Measurements from ENCODE around the gene PRPF31.
A peak's percentile ranks its signal among the peaks of the same experiment; 100 is the strongest.

PRPF31 gene

GRCh38 chr19:54107876-54108490 is 7.6 kb upstream of the PRPF31 start:
- DNase-seq: no peak

DNA sequence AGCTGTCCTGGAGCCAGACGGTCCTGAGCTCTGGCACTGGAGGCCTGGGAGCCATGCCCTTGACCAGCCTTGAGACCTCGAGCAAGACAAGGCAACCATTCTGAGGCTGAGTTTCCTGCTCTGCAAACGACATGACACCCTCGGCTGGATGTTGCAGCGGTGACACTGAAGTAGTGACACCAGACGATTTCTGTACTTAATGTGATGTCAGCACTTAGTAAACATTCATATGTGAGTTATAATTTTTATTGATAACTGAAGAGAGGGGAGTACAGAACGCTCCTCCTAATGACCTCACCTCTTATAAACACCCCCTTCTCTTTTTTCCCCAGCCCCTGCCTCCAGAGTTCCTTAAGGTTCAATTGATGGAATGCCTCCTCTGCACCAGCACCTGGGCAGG is 7.1 kb upstream of the PRPF31 start:
- DNase-seq: no peak

- DNase-seq: no peak
Observed at GRCh38 chr19:54109651-54110050, 5.9 kb upstream of the PRPF31 start.

DNA sequence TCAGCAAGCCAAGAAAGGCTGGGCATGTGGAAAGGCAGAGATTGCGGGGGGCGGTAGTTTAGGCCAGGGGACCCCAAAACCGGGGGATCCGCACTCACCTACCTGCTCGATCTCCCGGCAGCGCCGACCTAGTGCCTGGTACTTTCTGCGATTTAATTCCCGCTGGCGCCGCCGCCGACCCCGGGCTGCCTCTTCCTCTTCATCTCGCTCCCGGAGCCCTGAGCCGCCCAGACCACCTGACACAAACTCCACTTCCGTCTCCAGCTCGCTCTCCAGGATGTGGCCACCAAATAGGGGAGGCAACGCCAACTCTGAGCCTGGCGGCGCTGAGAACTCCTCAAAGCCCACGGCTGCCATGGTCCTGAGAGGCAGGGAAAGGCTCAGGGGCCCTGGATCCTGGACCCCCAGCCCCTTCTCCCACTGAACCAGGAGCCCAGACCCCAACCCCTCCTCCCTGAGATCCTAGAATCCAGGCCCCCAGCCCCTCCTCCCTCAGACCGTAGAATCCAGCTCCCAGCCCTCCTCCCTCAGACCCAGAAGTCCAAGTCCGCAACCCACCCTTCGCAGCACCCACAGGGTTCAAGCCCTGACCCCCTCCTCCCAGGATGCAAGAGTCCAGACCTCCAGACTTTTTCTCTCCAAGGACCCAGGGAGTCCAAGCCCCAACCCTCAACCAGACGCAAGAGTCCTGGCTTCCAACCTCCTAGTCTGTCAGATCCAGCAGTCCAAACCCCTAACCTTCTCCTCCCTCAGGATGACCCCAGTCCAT is 1.0 kb upstream of the PRPF31 start:
- peak; percentile 49 for DNase-seq

DNA sequence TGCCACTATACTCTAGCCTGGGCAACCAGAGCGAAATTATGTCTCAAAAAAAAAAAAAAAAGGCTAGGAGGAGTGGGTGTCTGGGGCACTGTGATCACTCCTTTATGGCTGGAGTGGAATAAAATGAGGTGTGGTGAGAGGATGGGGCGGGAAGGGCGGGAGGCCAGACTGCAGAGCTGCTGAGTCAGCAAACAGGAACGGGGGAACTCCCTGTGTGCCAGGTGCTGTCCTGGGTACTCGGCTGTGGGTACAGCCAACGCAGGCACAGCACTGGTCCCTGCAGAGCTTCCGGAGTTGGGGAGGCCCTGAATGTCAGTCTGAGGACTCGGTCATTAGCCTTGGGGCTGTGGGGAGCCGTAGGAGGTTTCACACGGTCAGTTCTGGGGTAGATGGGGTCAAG is 5.7 kb downstream of the PRPF31 start:
- DNase-seq: no peak

DNA sequence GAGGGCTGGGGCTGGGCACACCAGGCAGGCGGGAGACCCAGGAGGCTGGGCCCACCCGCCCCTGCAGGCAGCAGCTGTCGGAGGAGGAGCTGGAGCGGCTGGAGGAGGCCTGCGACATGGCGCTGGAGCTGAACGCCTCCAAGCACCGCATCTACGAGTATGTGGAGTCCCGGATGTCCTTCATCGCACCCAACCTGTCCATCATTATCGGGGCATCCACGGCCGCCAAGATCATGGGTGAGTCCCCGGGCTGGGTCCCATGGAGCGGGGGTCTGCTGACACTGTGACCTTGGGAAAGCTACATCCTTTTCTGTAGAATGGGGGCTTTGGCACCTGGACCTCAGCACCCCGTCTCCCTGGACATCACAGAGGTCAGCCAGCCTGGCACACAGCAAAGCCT is 8.1 kb downstream of the PRPF31 start:
- no peak for DNase-seq

GRCh38 chr19:54124393-54124792 is 8.8 kb downstream of the PRPF31 start:
- no peak for DNase-seq

DNA sequence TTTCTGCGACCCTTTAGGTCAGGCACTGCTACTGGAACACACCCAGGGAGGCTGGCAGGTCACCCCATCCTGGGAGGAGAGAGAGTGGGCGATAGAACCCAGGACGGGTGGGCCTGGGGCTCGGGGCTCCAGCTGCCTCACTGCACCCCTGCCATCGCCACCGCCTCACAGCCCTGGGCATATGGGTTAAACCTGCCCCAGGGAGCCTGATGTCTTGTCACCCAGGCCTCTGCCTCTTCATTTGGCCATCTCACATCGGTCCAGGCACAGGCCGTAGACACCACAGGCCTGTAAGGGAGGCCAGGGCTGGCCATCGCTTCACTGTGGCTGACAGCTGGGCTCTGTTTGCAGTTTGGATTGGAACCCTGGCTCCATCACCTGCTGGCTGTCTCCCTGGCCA is 10.2 kb downstream of the PRPF31 start:
- DNase-seq: no peak

DNA sequence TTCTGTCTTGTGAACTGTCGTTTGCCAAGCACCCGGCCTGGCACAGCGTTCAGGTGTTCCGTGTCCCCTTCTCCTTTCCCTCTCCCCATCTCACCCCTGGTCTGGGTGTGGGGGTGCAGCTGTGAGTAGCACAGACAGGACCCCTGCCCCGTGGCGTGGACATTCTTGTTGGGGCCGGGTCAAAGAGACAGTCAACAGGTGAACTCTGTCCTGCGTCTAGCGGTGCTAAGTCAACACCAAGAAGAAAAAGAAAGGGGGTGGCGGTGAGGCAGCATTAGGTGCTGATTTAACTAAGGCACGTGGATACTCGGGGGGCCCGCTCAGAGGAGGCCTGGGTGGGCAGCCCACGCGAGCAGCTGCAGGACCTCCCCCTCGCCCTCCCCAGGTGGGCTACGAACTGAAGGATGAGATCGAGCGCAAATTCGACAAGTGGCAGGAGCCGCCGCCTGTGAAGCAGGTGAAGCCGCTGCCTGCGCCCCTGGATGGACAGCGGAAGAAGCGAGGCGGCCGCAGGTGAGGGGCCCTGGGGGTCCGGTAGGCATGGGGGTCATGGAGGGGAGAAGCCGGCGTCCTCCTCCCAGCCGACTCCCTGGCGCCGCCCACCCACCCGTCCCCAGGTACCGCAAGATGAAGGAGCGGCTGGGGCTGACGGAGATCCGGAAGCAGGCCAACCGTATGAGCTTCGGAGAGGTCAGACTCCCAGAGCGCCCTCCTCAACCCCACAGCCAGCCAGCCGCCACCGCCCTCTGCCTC is 12.3 kb downstream of the PRPF31 start:
- no peak for DNase-seq

DNA sequence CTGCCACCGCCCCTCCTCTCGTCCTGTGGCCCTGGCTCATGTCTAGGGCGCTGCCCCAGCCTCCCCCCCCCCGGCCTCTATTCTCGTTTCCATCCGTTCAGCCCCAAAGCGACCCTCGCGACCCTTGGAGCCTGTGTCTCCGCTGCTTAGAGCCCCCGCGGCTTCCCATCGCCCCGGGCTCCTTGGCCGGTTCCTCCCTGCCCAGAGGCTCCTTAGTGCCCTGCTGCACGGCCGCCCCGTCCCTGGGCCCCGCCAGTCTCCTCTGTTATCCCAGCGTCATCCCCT is 12.8 kb downstream of the PRPF31 start:
- DNase-seq: no peak

- no peak for DNase-seq
Observed at GRCh38 chr19:54128796-54129616, 13.5 kb downstream of the PRPF31 start.

GRCh38 chr19:54129617-54129996 is 14.1 kb downstream of the PRPF31 start:
- DNase-seq: no peak

DNA sequence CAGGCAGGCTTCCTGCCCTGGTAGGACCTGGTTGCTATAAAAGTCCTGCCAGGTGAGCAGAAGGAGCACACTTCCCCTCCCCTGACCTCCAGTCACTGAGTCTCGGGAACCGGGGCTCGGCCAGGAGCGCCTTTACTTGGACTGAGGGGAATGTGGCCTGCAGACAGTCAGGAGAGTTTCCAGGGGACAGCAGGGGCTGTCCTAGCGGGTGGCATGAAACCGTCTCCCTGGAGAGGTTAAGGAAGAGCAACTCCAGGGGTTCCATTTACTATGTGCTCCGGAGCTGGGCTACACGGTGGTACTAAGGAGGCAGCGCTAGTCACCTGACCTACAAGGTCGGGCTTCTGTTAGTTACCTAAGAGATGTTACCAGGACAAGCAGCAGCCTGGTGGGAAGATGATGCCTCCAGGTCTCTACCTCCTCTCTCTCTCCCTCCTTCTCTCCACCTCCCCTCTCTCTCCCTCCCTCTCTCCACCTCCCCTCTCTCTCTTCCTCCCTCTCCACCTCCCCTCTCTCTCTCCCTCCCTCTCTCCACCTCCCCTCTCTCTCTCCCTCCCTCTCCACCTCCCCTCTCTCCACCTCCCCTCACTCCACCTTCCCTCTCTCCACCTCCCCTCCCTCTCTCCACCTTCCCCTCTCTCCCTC is 17.9 kb downstream of the PRPF31 start:
- no peak for DNase-seq

DNA sequence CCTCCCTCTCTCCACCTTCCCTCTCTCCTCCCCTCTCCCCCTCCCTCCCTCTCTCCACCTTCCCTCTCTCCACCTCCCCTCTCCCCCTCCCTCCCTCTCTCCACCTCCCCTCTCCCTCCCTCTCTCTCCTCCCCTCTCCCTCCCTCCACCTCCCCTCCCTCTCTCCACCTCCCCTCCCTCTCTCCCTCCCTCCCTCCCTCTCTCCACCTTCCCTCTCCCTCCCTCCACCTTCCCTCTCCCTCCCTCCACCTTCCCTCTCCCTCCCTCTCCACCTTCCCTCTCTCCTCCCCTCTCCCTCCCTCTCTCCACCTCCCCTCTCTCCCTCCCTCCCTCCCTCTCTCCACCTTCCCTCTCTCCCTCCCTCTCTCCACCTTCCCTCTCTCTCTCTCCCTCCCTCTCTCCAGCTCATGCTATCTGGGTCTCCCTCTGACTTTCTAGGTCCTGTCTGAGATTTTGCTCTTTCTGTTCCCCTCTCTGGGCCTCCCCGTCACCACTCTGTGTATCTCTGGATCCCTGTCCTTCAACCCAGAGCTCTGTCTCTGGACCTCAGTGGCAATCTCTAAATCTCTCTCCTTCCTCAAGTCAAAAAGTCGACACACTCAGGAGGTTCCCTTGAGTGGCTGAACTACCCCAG is 18.5 kb downstream of the PRPF31 start:
- DNase-seq: no peak

DNA sequence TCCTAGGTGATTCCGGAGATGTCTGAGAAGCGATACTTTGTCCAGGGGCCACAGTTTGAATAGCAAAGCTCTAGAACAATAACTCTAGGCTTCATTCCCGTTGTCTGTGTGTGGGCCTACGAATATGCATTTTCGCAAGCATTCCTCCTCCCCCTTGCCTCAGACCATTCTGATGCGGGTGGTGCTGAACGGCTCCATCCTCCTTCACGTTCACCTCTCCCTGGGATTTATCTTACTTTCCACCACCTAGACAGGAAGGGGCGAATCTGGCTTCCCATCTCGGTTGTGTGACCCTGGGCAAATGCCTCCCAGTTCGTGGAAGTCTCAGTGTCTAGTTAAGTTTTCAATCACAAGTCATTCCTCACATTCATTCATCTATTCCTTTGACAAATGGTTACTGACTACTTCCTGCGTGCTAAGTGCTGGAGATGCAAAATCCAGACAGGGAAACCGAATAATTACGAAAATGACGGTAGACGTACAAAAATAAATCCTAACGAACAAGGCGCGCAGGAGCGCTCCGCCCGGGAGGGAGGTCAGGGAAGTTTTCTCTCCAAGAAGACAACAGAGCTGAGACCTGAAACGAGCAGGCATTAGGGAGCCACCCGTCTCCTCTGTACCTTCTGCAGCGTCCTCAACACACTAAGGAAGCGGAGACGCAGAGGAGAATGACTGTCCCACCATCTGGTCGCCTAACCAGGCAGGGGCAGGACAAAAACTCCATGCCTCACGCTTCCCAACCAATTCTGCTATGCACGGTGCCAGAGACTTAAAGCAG is 20.7 kb downstream of the PRPF31 start:
- no peak for DNase-seq

- DNase-seq: peak; percentile 99
Observed at GRCh38 chr19:54136864-54137698, 21.5 kb downstream of the PRPF31 start.

GRCh38 chr19:54137699-54138488 is 22.3 kb downstream of the PRPF31 start, which contains the start of gene CNOT3:
CNOT3 (plus strand) TSS chr19:54137762; CDS start chr19:54142979, 5,217 bp downstream.
- peak; percentile 33 for DNase-seq

DNA sequence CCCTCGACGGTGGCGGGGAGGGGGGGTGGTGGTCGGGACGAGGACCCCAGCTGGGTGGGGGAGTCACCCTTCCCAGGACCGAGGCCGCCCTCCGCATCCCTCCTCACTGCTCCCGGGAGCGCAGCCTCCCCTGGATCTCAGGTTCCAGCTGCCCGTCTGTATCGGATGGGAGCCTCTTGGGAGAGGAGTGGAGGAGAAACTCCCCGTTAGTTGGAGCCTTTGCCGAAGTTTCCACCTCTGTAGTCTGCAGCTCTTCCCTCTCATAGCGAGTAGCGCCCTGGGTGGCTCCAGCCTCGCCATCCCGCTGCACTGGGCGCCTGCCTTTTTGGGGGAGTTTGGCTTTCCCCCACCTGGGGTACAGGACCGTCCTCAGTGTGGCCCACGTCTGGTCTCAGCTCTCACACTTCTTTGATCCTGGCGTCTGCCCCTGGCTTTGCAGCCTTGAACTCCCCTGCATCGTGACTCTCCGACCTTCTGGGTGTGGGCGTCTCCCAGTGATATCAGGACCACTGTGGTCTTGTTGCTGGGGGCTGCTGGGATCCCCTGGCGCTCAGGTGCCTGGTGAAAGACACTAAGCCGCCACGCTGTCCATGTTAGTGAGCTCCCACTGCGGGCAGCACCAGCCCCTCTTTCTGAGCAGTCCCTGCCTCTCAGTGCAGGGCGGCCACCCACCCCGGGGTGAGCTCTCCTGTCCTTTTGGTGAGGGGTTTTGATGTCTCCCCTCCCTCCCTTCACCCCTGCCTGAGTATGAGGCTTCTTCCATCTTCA is 23.1 kb downstream of the PRPF31 start:
- no peak for DNase-seq

GRCh38 chr19:54141356-54141755 is 25.8 kb downstream of the PRPF31 start:
- no peak for DNase-seq

Measured in activated gamma-delta T cell treated with Interleukin-2 at 50 U/mL for 16 hours (primary cell).